Stimulated activated CD8-positive, alpha-beta memory T cell treated with anti-CD3 and anti-CD28 coated beads, Interleukin-12 subunit alpha, Interleukin-12 subunit beta, amount 100 ng/mL, for 24 hours (primary cell): ENCODE data around the gene ERGIC2.
"Not testable (repeated sequence)": the region's sequence is repeated elsewhere in the genome, so short reads cannot be mapped to it uniquely, and the experiment has no call there.

Experiments used
- DNase-seq: peaks from one replicate; pipeline ENCODE4 v3.0.0-alpha.2; 2020; ENCODE audit errors: extremely low read depth

Gene ERGIC2

DNA sequence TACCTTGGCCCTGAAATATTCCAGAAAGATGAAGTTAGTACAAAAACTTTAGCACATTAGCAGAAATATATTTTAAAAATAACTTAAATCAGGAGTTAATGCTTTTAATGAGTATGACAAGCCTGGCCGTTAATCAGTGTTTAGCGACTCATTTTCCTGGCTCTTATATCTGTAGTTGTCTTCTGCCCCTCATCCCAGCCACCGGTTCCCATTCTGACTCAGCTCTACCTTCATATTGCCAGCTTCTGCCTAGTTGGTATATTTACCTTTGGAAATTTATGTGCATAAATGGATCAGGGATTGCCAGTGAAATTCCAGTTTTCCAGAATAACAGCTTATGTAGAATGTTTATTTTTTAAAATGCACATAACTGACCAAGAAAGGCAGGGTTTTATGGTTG is 79.9 kb downstream of the ERGIC2 start:
- no peak for DNase-seq

DNA sequence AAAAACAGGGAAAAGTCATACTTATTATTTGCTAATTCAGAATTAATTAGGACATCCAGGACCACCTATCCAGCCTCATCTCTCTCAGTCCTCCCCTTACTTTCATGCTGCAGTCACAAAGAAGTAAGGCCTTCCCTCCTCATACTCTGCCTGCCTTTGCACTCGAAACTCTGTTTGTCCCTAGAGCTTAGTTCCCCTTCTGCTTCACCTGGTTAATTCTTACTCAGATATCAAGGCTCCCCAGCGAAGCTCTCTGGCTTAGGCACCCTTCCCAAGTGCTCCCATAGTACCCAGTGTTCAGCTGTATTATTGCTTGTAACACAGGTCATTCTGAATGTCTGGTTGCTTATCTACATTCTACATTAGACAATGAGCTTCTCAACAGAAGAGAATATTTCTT is 81.3 kb downstream of the ERGIC2 start:
- DNase-seq: no peak

DNA sequence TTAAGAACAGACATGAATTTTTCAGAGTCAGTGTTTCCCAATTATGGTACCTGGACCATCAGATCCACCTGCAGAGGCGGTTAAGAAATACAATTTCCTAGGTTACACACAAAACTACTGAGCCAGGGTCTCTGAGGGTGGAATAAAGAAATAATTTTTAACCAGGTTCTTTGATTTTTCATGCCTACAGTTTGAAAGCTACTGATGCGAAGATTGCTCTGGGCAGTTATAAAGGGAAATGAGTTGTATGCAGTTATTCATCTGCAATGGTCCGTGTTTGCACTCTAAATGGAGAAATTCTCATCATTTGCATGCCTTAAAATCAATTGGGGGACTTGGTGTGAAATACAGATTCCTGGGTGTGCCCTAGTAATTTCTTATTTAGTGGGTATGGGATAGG is 89.7 kb downstream of the ERGIC2 start:
- DNase-seq: no peak

DNA sequence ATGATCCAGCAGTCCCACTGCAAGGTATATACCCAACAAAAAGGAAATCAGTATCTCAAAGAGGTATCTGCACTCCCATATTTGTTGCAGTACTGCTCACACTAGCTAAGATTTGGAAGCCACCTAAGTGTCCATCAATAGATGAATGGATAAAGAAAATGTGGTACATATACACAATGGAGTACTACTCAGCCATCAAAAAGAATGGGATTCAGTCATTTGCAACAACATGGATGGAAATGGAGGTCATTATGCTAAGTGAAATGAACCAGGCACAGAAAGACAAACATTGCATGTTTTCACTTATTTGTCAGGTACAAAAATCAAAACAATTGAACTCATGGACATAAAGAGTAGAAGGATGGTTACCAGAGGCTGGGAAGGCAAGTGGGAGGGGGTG is 90.5 kb downstream of the ERGIC2 start:
- not testable (repeated sequence) for DNase-seq

DNA sequence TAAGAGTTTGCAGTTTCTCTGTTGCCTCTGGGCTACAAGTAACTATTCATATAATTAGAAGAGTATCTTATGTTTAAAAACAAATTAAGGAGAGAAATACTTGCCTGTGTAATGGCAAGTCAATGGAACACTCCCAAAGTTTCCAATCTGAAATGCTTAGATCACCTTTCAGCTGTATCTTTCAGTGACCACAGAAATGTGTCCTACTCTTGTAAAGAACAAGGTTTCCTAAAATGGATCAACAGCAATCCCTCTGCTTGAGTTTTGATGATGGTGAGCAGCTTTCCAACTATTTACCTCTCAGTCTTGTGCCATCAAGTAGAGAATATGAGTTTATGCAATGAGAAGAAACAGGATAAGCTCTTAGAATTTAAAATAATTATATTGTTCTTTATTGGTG is 92.9 kb downstream of the ERGIC2 start:
- no peak for DNase-seq

DNA sequence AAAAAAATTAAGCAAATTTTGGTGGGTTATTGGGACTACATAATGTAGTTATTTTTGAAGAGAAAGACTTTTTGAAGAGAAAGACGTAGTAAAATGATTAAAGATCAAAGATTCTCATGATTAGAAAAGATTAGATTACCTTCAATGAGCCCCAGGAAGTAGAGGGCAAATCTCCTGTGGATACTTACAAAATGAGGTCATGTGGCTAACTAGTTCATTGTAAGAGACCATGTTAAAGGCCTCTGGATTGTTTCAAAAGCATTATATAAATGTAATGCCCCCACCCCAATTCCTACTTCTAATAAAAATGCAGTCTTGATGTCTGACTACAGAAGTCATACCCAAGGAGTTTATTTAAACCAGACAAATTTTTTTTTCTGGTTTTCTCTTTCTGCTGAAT is 93.3 kb downstream of the ERGIC2 start:
- no peak for DNase-seq
